K562 (cell line): Measurements from ENCODE around the gene PRDM10. TPM values are rescaled to one million over a fixed set of nuclear protein-coding genes. Genes with fewer than 3 reads are reported as not detected.

Source experiments
- ATAC-seq: fragments of 200-7000 bp; cut with Tn5 transposase; 3 replicates; pipeline ENCODE4 v1.9.1; 2020; ENCODE audit warnings: moderate library complexity
- BruUV-seq: library from RNA; stranded (reverse); fragments of 400-500 nt; replicated peaks from 2 replicates; lab custom pipeline; 2021; lab: Mats Ljungman, UMichigan
- CTCF ChIA-PET: fragments of 300-600 bp; formaldehyde crosslinking; extraction: SDS; loops from one replicate; lab custom pipeline; 2021; ENCODE audit warnings: low intra/inter-chr PET ratio; lab: Yijun Ruan, JAX
- POLR2A ChIA-PET: fragments of 300-600, 350-650 bp; sonication (Branson Sonifier 250); formaldehyde crosslinking; extraction: SDS; loops from one replicate; lab custom pipeline; 2021; ENCODE audit warnings: antibody characterized with exemption, inconsistent platforms; lab: Yijun Ruan, JAX
- DNase-seq, 4 experiments: peaks; one replicate each; pipeline versions ENCODE4 v3.0.0 to v3.0.0-alpha.2; 2011 to 2018; ENCODE audit warnings: low spot score in 3 of 4, mixed read lengths in 3 of 4; ENCODE audit errors: extremely low read depth in 1 of 4
- FAIRE-seq: peaks from 2 replicates; lab custom pipeline; 2011; peaks lifted over from hg19 to GRCh38; lab: Jason Lieb, UNC
- H2AFZ ChIP-seq: 2 replicates; pipeline ENCODE4 v1.6.0; 2011; ENCODE audit warnings: low read depth, low read length, control low read depth, inconsistent platforms
- H3K27ac ChIP-seq: fragments of 200-600 bp; 3 replicates; pipeline ENCODE4 v1.8.0; 2011; ENCODE audit warnings: low read depth, mild to moderate bottlenecking, control low read depth, inconsistent platforms, low read length, moderate library complexity, mixed read lengths; ENCODE audit errors: extremely low read depth
- H3K27me3 ChIP-seq, 2 experiments: fragments of 300-600 bp in 1 of 2; 2 replicates in 1 of 2; 3 replicates in 1 of 2; pipeline versions ENCODE4 v1.6.0 to v1.8.0; 2011; ENCODE audit warnings: inconsistent platforms in 2 of 2, low read length in 2 of 2, mild to moderate bottlenecking in 1 of 2, mixed read lengths in 1 of 2, moderate library complexity in 1 of 2; ENCODE audit not compliant: control insufficient read depth in 2 of 2, insufficient read depth in 2 of 2
- H3K36me3 ChIP-seq: fragments of 300-600 bp; 3 replicates; pipeline ENCODE4 v1.8.0; 2011; ENCODE audit warnings: mild to moderate bottlenecking, low read length, inconsistent platforms; ENCODE audit not compliant: control insufficient read depth, insufficient read depth
- H3K4me1 ChIP-seq, 2 experiments: fragments of 200-600 bp in 1 of 2; replicated peaks in 1 of 2; 2 replicates in 1 of 2; 3 replicates in 1 of 2; pipeline versions ENCODE4 v1.5.1 to v1.8.0; 2011; ENCODE audit warnings: inconsistent platforms in 2 of 2, low read length in 2 of 2, mild to moderate bottlenecking in 1 of 2, mixed read lengths in 1 of 2, moderate library complexity in 1 of 2; ENCODE audit not compliant: control insufficient read depth in 2 of 2, insufficient read depth in 2 of 2
- H3K4me2 ChIP-seq: 2 replicates; pipeline ENCODE4 v1.6.1; 2011; ENCODE audit warnings: low read length, control low read depth, inconsistent platforms, mixed read lengths; ENCODE audit not compliant: insufficient read depth
- H3K4me3 ChIP-seq: fragments of 200-600 bp; sonication (generic), shearing (Covaris generic); 2 replicates; pipeline ENCODE4 v1.5.1; 2016; ENCODE audit warnings: control low read depth, inconsistent platforms
- H3K79me2 ChIP-seq: fragments of 200-600 bp; 3 replicates; pipeline ENCODE4 v1.8.0; 2011; ENCODE audit warnings: low read length, inconsistent platforms; ENCODE audit not compliant: control insufficient read depth, insufficient read depth
- H3K9ac ChIP-seq, 2 experiments: 2 replicates each; pipeline versions ENCODE4 v1.6.0 to v1.6.1; 2011; ENCODE audit warnings: low read depth in 2 of 2, low read length in 2 of 2, control low read depth in 1 of 2, inconsistent platforms in 1 of 2, mild to moderate bottlenecking in 1 of 2, mixed read lengths in 1 of 2; ENCODE audit not compliant: insufficient read depth in 1 of 2
- H3K9me1 ChIP-seq: one replicate; pipeline ENCODE4 v1.6.0; 2011; ENCODE audit warnings: inconsistent platforms, mild to moderate bottlenecking, low read length, moderate library complexity; ENCODE audit not compliant: control insufficient read depth, insufficient read depth
- H3K9me3 ChIP-seq: replicated peaks from 2 replicates; pipeline ENCODE4 v1.5.1; 2011; ENCODE audit warnings: low read depth, low read length, inconsistent platforms; ENCODE audit not compliant: control insufficient read depth, insufficient read depth
- H4K20me1 ChIP-seq: replicated peaks from 2 replicates; pipeline ENCODE4 v1.6.1; 2011; ENCODE audit warnings: low read length, inconsistent platforms, mixed read lengths; ENCODE audit not compliant: control insufficient read depth, insufficient read depth
- CLOCK ChIP-seq: fragments of 250-450 bp; sonication (Bioruptor Pico); IDR thresholded peaks from 2 replicates; pipeline ENCODE4 v1.4.0; 2020; ENCODE audit warnings: mild to moderate bottlenecking, moderate library complexity, borderline replicate concordance
- HDAC8 ChIP-seq: fragments of 450-650 bp; IDR thresholded peaks from 2 replicates; pipeline ENCODE4 v1.6.1; 2016; ENCODE audit warnings: mild to moderate bottlenecking, missing genetic modification characterization, moderate library complexity, missing compliant biosample characterization
- MEIS2 ChIP-seq: fragments of 450-650 bp; IDR thresholded peaks from 2 replicates; pipeline ENCODE4 v1.6.1; 2014; ENCODE audit warnings: mild to moderate bottlenecking; ENCODE audit not compliant: partially characterized antibody
- MLLT1 ChIP-seq, 2 experiments: fragments of 450-650 bp; IDR thresholded peaks; 2 replicates each; pipeline ENCODE4 v1.6.1; 2016
- NUFIP1 ChIP-seq: fragments of 450-650 bp; IDR thresholded peaks from 2 replicates; pipeline ENCODE4 v1.6.1; 2018; ENCODE audit not compliant: partially characterized antibody
- POU5F1 ChIP-seq: fragments of 150-350 bp; IDR thresholded peaks from 2 replicates; pipeline ENCODE4 v1.6.1; 2014; ENCODE audit warnings: borderline replicate concordance, low read length, low read depth, mild to moderate bottlenecking; ENCODE audit not compliant: partially characterized antibody
- PTBP1 ChIP-seq: fragments of 200-400 bp; formaldehyde crosslinking; IDR thresholded peaks from 2 replicates; pipeline ENCODE4 v1.6.1; 2017; ENCODE audit warnings: low read depth, low read length
- SFPQ ChIP-seq: fragments of 200-400 bp; formaldehyde crosslinking; IDR thresholded peaks from 2 replicates; pipeline ENCODE4 v1.6.1; 2017; ENCODE audit warnings: mild to moderate bottlenecking, low read depth, low read length, moderate library complexity
- THAP12 ChIP-seq: fragments of 250-450 bp; sonication (Bioruptor Pico); IDR thresholded peaks from 2 replicates; pipeline ENCODE4 v1.9.0; 2021; ENCODE audit warnings: mild to moderate bottlenecking, inconsistent platforms
- ZFP1 ChIP-seq: fragments of 450-650 bp; formaldehyde crosslinking; IDR thresholded peaks from 2 replicates; pipeline ENCODE4 v1.4.0; 2020; ENCODE audit warnings: mild to moderate bottlenecking, mixed read lengths
- ZNF263 ChIP-seq: sonication (generic); formaldehyde crosslinking; IDR thresholded peaks from 2 replicates; pipeline ENCODE4 v1.8.0; 2022; ENCODE audit warnings: mild to moderate bottlenecking, missing genetic modification reagents, borderline replicate concordance
- WGBS: fragments of 100-300 bp; shearing (Covaris generic); methylation state at CpG from one replicate; pipeline ENCODE4 v1.1.6; 2016; ENCODE audit warnings: low coverage, mixed read lengths; ENCODE audit not compliant: insufficient coverage; ENCODE audit errors: missing lambda C conversion rate; 5-methylcytosine and 5-hydroxymethylcytosine counted together
- in situ Hi-C: fragments of 300-500 bp; cut with MboI; formaldehyde crosslinking; loops from 4 replicates; pipeline ENCODE4 v1.15.0; 2018; ENCODE audit warnings: inconsistent platforms, mixed read lengths
- intact Hi-C: fragments of 100-400 bp; cut with micrococcal nuclease; formaldehyde crosslinking; loops from 2 replicates; pipeline ENCODE4 v1.14.2; 2022
- polyA plus RNA-seq, 8 experiments: library from polyadenylated mRNA; depleted of rRNA in 4 of 8; stranded (reverse) in 5 of 8; unstranded in 3 of 8; fragments of >200 nt; fragmentation: Nextera tagmentation in 2 of 8; fragmentation: Illumina TruSeq in 1 of 8; extraction: Ambion mirVana in 2 of 8; extraction: Trizol in 1 of 8; gene quantifications; 2 replicates each; pipeline versions ENCODE4 v1.2.1 to v1.2.3, GENCODE V29; 2011 to 2014; ENCODE audit warnings: inconsistent platforms in 1 of 8, missing spikeins in 1 of 8
- total RNA-seq, 7 experiments: library from RNA; depleted of rRNA in 6 of 7; stranded (reverse); fragments of >200 nt in 6 of 7; fragmentation: Illumina TruSeq in 2 of 7; extraction: Trizol in 2 of 7; gene quantifications; 2 replicates each; pipeline versions ENCODE4 v1.2.1 to v1.2.3, GENCODE V29; 2011 to 2021; ENCODE audit warnings: low replicate concordance in 1 of 7

The PRDM10 gene
- total and polyA plus RNA-seq, 9 of the 15 experiments (the other 6 are each of a cell fraction or from before 2014, with no cell fraction given): 0.89 to 9.3 (median 4.5) TPM

- Histone ChIP-seq H3K4me3 (no peak overlapping the region), H3K27ac (no peak overlapping the region), H3K9ac (no peak overlapping the region), H3K9me1 (no peaks in the 10 kb centered on the region), H4K20me1 (no peaks in the 10 kb centered on the region), H3K4me1 (no peaks in the 10 kb centered on the region), H3K79me2 (no peaks in the 10 kb centered on the region), H3K27me3 (peaks cover 34 to 40% of the 10 kb centered on the region in 2 experiments; a peak in 4 of 5 replicates), H3K36me3 (peaks cover 11% of the 10 kb centered on the region; the same call in 1 of the 3 replicates), H2AFZ (no peak overlapping the region), H3K4me2 (no peak overlapping the region), H3K9me3 (no peaks in the 10 kb centered on the region)
- POLR2A ChIA-PET: no interaction called here
- in situ Hi-C loops (no loop called here), intact Hi-C loops (no loop called here)
- no peak for TF ChIP-seq HDAC8
- no peak for TF ChIP-seq CLOCK (CRISPR knock-in tag)
- TF ChIP-seq THAP12: no peak
- no peak for TF ChIP-seq PTBP1
- TF ChIP-seq ZFP1 (CRISPR knock-in tag): no peak
- TF ChIP-seq MLLT1 (IDR thresholded peaks at IDR 0.05): no peak
- no peak for TF ChIP-seq POU5F1
- no peak for TF ChIP-seq MEIS2
- TF ChIP-seq NUFIP1: no peak
- TF ChIP-seq SFPQ: no peak
- TF ChIP-seq ZNF263: no peak
- FAIRE-seq (no peak), DNase-seq (no peak), ATAC-seq (no peak)
- BruUV-seq: no TSS peak
- CTCF ChIA-PET: no interaction called here
- WGBS: 25% methylated on average over 8 of the region's 8 CpGs
These were observed 146.6 kb downstream of the PRDM10 start for GRCh38 chr11:129856036-129856435.
